Measurements from ENCODE around the gene ZFHX3. TPM values are rescaled to one million over a fixed set of nuclear protein-coding genes. Genes with fewer than 3 reads are reported as not detected.

ZFHX3 gene
- total RNA-seq, 6 experiments from 2014 or later: 14.5 to 25.8 (median 15.8) TPM

- TF ChIP-seq, protein P1, sequence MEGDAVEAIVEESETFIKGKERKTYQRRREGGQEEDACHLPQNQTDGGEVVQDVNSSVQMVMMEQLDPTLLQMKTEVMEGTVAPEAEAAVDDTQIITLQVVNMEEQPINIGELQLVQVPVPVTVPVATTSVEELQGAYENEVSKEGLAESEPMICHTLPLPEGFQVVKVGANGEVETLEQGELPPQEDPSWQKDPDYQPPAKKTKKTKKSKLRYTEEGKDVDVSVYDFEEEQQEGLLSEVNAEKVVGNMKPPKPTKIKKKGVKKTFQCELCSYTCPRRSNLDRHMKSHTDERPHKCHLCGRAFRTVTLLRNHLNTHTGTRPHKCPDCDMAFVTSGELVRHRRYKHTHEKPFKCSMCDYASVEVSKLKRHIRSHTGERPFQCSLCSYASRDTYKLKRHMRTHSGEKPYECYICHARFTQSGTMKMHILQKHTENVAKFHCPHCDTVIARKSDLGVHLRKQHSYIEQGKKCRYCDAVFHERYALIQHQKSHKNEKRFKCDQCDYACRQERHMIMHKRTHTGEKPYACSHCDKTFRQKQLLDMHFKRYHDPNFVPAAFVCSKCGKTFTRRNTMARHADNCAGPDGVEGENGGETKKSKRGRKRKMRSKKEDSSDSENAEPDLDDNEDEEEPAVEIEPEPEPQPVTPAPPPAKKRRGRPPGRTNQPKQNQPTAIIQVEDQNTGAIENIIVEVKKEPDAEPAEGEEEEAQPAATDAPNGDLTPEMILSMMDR (IDR thresholded peaks at IDR 0.05): no peak
- Mint-ChIP-seq H3K9me3 (no peaks in the 10 kb centered on the region), H3K27ac (no peak overlapping the region), H3K4me1 (ENCODE audit: low read depth) (peaks cover 25% of the 10 kb centered on the region), H3K4me3 (no peak overlapping the region), H3K27me3 (ENCODE audit: insufficient read depth) (no peaks in the 10 kb centered on the region), H3K36me3 (ENCODE audit: low read depth) (peaks cover 17% of the 10 kb centered on the region)
- no peak for DNase-seq
Observed at GRCh38 chr16:72972878-72973571, 74.9 kb downstream of the ZFHX3 start.

DNA sequence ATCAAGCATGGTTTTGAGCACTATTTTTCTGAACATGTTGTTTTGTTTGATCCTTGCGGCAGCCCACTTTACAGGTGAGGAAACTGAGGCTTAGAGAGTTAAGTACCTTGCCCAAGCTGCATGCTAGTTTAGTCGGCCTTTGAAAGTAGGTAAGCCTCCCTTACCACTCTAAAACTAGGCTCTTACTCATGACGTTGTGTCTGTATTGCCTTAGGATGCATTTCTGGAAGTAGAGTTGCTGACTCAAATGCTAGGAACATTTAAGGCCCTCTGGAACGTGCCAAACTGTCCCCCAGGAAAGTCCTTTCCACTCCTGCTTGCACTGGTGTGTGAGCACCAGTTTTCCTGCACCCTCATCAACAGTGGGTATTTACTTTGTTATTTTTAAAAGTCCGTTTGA, 76.6 kb downstream of the ZFHX3 start:
- H3K27me3 Mint-ChIP-seq (ENCODE audit: insufficient read depth): peaks cover 1% of the 10 kb centered on the region; the same call in 1 of the 2 replicates
- no peak overlapping the region for H3K27ac Mint-ChIP-seq
- H3K4me1 Mint-ChIP-seq (ENCODE audit: low read depth): peaks cover 34% of the 10 kb centered on the region
- no peak for DNase-seq
- TF ChIP-seq, protein P1 (IDR thresholded peaks at IDR 0.05): no peak
- no peaks in the 10 kb centered on the region for H3K9me3 Mint-ChIP-seq
- H3K4me3 Mint-ChIP-seq: no peak overlapping the region
- H3K36me3 Mint-ChIP-seq (ENCODE audit: low read depth): peaks cover 28% of the 10 kb centered on the region

GRCh38 chr16:72970656-72971055, 77.3 kb downstream of the ZFHX3 start:
- Mint-ChIP-seq H3K27ac (no peak overlapping the region), H3K4me3 (no peak overlapping the region), H3K27me3 (ENCODE audit: insufficient read depth) (peaks cover 3% of the 10 kb centered on the region; the same call in 1 of the 2 replicates), H3K9me3 (no peaks in the 10 kb centered on the region), H3K4me1 (ENCODE audit: low read depth) (peaks cover 41% of the 10 kb centered on the region), H3K36me3 (ENCODE audit: low read depth) (peaks cover 33% of the 10 kb centered on the region)
- TF ChIP-seq, protein P1 (IDR thresholded peaks at IDR 0.05): no peak
- DNase-seq: no peak

- no peak overlapping the region for H3K4me3 Mint-ChIP-seq
- no peak for DNase-seq
- H3K27me3 Mint-ChIP-seq (ENCODE audit: insufficient read depth): peaks cover 3% of the 10 kb centered on the region; the same call in 1 of the 2 replicates
- H3K9me3 Mint-ChIP-seq: no peaks in the 10 kb centered on the region
- TF ChIP-seq, protein P1 (IDR thresholded peaks at IDR 0.05): no peak
- no peak overlapping the region for H3K27ac Mint-ChIP-seq
- peaks cover 41% of the 10 kb centered on the region for H3K4me1 Mint-ChIP-seq (ENCODE audit: low read depth)
- H3K36me3 Mint-ChIP-seq (ENCODE audit: low read depth): peaks cover 33% of the 10 kb centered on the region
Observed at GRCh38 chr16:72969812-72970211, 78.1 kb downstream of the ZFHX3 start.

- Mint-ChIP-seq H3K36me3 (ENCODE audit: low read depth) (peaks cover 31% of the 10 kb centered on the region), H3K4me1 (ENCODE audit: low read depth) (peaks cover 45% of the 10 kb centered on the region), H3K27me3 (ENCODE audit: insufficient read depth) (peaks cover 3% of the 10 kb centered on the region; the same call in 1 of the 2 replicates), H3K9me3 (no peaks in the 10 kb centered on the region), H3K27ac (no peak overlapping the region), H3K4me3 (no peak overlapping the region)
- TF ChIP-seq, protein P1 (IDR thresholded peaks at IDR 0.05): no peak
- DNase-seq: no peak
Observed at GRCh38 chr16:72969146-72969545, 78.8 kb downstream of the ZFHX3 start.

All from HFFc6 (cell line).